22Rv1 (cell line): ENCODE measurements around the gene FMN1.

Experiments used
- H3K27ac ChIP-seq: fragments of 450-650 bp; 2 replicates; pipeline ENCODE4 v1.5.1; 2017
- CTCF ChIP-seq: fragments of 450-650 bp; IDR thresholded peaks from 2 replicates; pipeline ENCODE4 v1.5.1; 2017; ENCODE audit warnings: mild to moderate bottlenecking
- ZFX ChIP-seq: fragments of 450-650 bp; IDR thresholded peaks from 2 replicates; pipeline ENCODE4 v1.6.1; 2017; ENCODE audit warnings: antibody characterized with exemption, borderline replicate concordance

Gene FMN1

GRCh38 chr15:32887090-32887489 is 307.4 kb downstream of the FMN1 start:
- no peak overlapping the region for H3K27ac ChIP-seq
- TF ChIP-seq ZFX (no peak), CTCF (no peak)

GRCh38 chr15:32886459-32886858 is 308.1 kb downstream of the FMN1 start:
- TF ChIP-seq ZFX (no peak), CTCF (no peak)
- H3K27ac ChIP-seq, result no peak overlapping the region

GRCh38 chr15:32885713-32886112 is 308.8 kb downstream of the FMN1 start:
- no peak overlapping the region for H3K27ac ChIP-seq

GRCh38 chr15:32884146-32884545 is 310.4 kb downstream of the FMN1 start:
- TF ChIP-seq CTCF, result no peak
- TF ChIP-seq ZFX, result no peak

More at GRCh38 chr15:32885713-32886112, 308.8 kb downstream of the FMN1 start:
- no peak for TF ChIP-seq CTCF
- no peak for TF ChIP-seq ZFX

GRCh38 chr15:32882955-32883354 is 311.6 kb downstream of the FMN1 start:
- no peak overlapping the region for H3K27ac ChIP-seq
- TF ChIP-seq ZFX (no peak), CTCF (no peak)

More at GRCh38 chr15:32884146-32884545, 310.4 kb downstream of the FMN1 start:
- no peak overlapping the region for H3K27ac ChIP-seq

GRCh38 chr15:32881528-32881927 is 313.0 kb downstream of the FMN1 start:
- TF ChIP-seq ZFX (no peak), CTCF (no peak)
- H3K27ac ChIP-seq, result no peak overlapping the region

GRCh38 chr15:32880642-32881041 is 313.9 kb downstream of the FMN1 start:
- H3K27ac ChIP-seq, result no peak overlapping the region
- TF ChIP-seq CTCF (no peak), ZFX (no peak)
